GM23248 (cell line): Measurements from ENCODE around the gene TJP3. TPM values are rescaled to one million over a fixed set of nuclear protein-coding genes. Genes with fewer than 3 reads are reported as not detected.

Experiments used
- DNase-seq: peaks from one replicate; pipeline ENCODE4 v3.0.0-alpha.2; 2015
- H2AFZ ChIP-seq: fragments of 200-600 bp; sonication (generic); 2 replicates; pipeline ENCODE4 v1.6.1; 2016; ENCODE audit warnings: antibody characterized with exemption
- H3F3A ChIP-seq: fragments of 200-600 bp; sonication (generic); 2 replicates; pipeline ENCODE4 v1.6.1; 2016; ENCODE audit warnings: mild to moderate bottlenecking, antibody characterized with exemption, mixed run types; ENCODE audit not compliant: insufficient read depth
- H3K27ac ChIP-seq: fragments of 200-600 bp; sonication (generic); 2 replicates; pipeline ENCODE4 v1.5.1; 2016; ENCODE audit warnings: mild to moderate bottlenecking
- H3K27me3 ChIP-seq: fragments of 200-600 bp; sonication (generic); replicated peaks from 2 replicates; pipeline ENCODE4 v1.6.1; 2016; ENCODE audit warnings: mild to moderate bottlenecking; ENCODE audit not compliant: insufficient read depth
- H3K36me3 ChIP-seq: fragments of 200-600 bp; sonication (generic); 2 replicates; pipeline ENCODE4 v1.6.1; 2016; ENCODE audit warnings: low read depth, mild to moderate bottlenecking
- H3K4me1 ChIP-seq: fragments of 200-600 bp; sonication (generic); 2 replicates; pipeline ENCODE4 v1.6.1; 2016; ENCODE audit warnings: mild to moderate bottlenecking; ENCODE audit not compliant: insufficient read depth
- H3K4me2 ChIP-seq: fragments of 200-600 bp; sonication (generic); one replicate; pipeline ENCODE4 v1.6.1; 2016; ENCODE audit warnings: mild to moderate bottlenecking; ENCODE audit not compliant: unreplicated experiment
- H3K4me3 ChIP-seq: fragments of 200-600 bp; sonication (generic); 2 replicates; pipeline ENCODE4 v1.5.1; 2016; ENCODE audit warnings: mild to moderate bottlenecking
- H3K79me2 ChIP-seq: fragments of 200-600 bp; sonication (generic); 2 replicates; pipeline ENCODE4 v1.6.1; 2016; ENCODE audit warnings: mild to moderate bottlenecking; ENCODE audit not compliant: insufficient read depth
- H3K9ac ChIP-seq: fragments of 200-600 bp; sonication (generic); 2 replicates; pipeline ENCODE4 v1.6.1; 2016; ENCODE audit warnings: mild to moderate bottlenecking
- H3K9me2 ChIP-seq: fragments of 200-600 bp; sonication (generic); 2 replicates; pipeline ENCODE4 v1.6.1; 2016; ENCODE audit warnings: mixed run types, mild to moderate bottlenecking, moderate library complexity; ENCODE audit not compliant: insufficient read depth
- H3K9me3 ChIP-seq: fragments of 200-600 bp; sonication (generic); one replicate; pipeline ENCODE4 v1.6.1; 2017; ENCODE audit warnings: low read depth
- H4K20me1 ChIP-seq: fragments of 200-600 bp; sonication (generic); 2 replicates; pipeline ENCODE4 v1.6.0; 2016; ENCODE audit not compliant: insufficient read depth
- EZH2 ChIP-seq: fragments of 200-600 bp; sonication (generic); IDR thresholded peaks from 2 replicates; pipeline ENCODE4 v1.6.1; 2018; ENCODE audit warnings: antibody characterized with exemption, mild to moderate bottlenecking; ENCODE audit not compliant: insufficient read depth, poor library complexity, severe bottlenecking
- EZH2phosphoT487 ChIP-seq: fragments of 200-600 bp; sonication (generic); IDR thresholded peaks from 2 replicates; pipeline ENCODE4 v1.6.1; 2018; ENCODE audit warnings: antibody characterized with exemption, moderate library complexity, mild to moderate bottlenecking, low read depth; ENCODE audit not compliant: insufficient read depth
- WGBS, 2 experiments: methylation state at CpG; one replicate each; pipeline ENCODE4 v1.1.6; 2015 to 2017; ENCODE audit warnings: low lambda C conversion rate in 2 of 2, low coverage in 1 of 2; ENCODE audit errors: missing lambda C conversion rate in 2 of 2; 5-methylcytosine and 5-hydroxymethylcytosine counted together
- in situ Hi-C: fragments of 300-500 bp; cut with MboI; formaldehyde crosslinking; loops from 2 replicates; pipeline ENCODE4 v1.15.0; 2020
- polyA plus RNA-seq: library from polyadenylated mRNA; unstranded; fragments of >200 nt; fragmentation: Nextera tagmentation; extraction: Ambion mirVana; gene quantifications from 2 replicates; pipeline ENCODE4 v1.2.1, GENCODE V29; 2016
- total RNA-seq: library from RNA; depleted of rRNA; stranded (reverse); fragments of >200 nt; shearing (Covaris generic); gene quantifications from 2 replicates; pipeline ENCODE4 v1.2.3, GENCODE V29; 2014

TJP3 gene
- total and polyA plus RNA-seq, 2 experiments from 2014 or later = not detected

DNA sequence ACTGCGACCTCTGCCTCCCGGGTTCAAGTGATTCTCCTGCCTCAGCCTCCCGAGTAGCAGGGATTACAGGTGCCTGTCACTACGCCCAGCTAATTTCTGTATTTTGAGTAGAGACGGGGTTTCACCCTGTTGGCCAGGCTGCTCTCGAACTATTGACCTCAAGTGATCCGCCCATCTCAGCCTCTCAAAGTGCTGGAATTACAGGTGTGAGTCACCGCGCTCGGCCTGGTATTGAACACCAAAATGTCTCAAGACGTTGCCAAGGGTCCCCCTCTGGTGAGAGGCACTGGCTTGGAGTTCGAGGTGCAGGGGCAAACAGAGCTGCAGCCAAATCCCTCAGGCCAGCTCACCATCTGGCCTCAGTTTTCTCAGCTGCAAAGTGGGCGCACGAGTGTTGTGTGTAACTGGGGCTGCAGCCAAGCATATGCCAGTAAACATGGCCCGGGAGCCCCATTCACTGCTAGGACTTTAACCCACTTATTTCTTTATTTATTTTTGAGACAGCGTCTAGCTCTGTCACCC is 8.0 kb downstream of the TJP3 start:
- H3K9me3 ChIP-seq = no peaks in the 10 kb centered on the region
- H3K27ac ChIP-seq = no peak overlapping the region
- TF ChIP-seq EZH2phosphoT487 = no peak
- no peak for TF ChIP-seq EZH2
- in situ Hi-C loops = no loop called here
- no peaks in the 10 kb centered on the region for H3K9me2 ChIP-seq
- DNase-seq = no peak
- no peaks in the 10 kb centered on the region for H3K36me3 ChIP-seq
- WGBS, 2 experiments = 74 to 80% methylated on average over 16 of the region's 16 CpGs
- no peak overlapping the region for H3K4me2 ChIP-seq
- H3K9ac ChIP-seq = no peak overlapping the region
- no peaks in the 10 kb centered on the region for H3F3A ChIP-seq
- no peaks in the 10 kb centered on the region for H3K79me2 ChIP-seq
- no peak overlapping the region for H3K4me3 ChIP-seq
- H4K20me1 ChIP-seq = no peaks in the 10 kb centered on the region
- peaks cover 2% of the 10 kb centered on the region; the same call in 1 of the 2 replicates for H3K27me3 ChIP-seq
- no peak overlapping the region for H2AFZ ChIP-seq
- H3K4me1 ChIP-seq = no peaks in the 10 kb centered on the region

DNA sequence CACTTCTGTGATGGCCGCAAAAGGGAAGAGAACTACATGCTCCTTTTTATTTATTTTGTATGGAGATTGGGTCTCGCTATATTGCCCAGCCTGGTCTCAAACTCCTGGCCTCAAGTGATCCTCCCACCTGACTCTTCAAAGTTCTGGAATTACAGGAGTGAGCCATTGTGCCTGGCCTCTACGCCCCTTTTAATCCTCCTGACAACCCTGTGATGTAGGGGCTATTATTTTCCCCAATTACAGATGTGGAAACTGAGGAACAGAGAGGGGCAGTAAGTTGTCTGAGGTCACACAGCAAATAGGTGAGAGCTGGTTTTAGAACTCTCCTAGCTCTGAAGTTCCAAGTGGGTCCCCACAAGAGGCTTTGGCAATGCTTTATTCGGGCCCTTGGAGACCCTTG is 11.7 kb downstream of the TJP3 start:
- DNase-seq = no peak
- in situ Hi-C loops = no loop called here
- Histone ChIP-seq H3K27ac (no peak overlapping the region), H3K4me2 (no peak overlapping the region), H3K9me3 (no peaks in the 10 kb centered on the region), H3F3A (no peaks in the 10 kb centered on the region), H3K9ac (no peak overlapping the region), H3K4me1 (no peaks in the 10 kb centered on the region), H3K36me3 (no peaks in the 10 kb centered on the region), H3K9me2 (no peaks in the 10 kb centered on the region), H2AFZ (no peak overlapping the region), H4K20me1 (no peaks in the 10 kb centered on the region), H3K27me3 (peaks cover 19% of the 10 kb centered on the region), H3K4me3 (no peak overlapping the region), H3K79me2 (no peaks in the 10 kb centered on the region)
- WGBS, 2 experiments = 68 to 70% methylated on average over 4 of the region's 4 CpGs
- TF ChIP-seq EZH2phosphoT487 (no peak), EZH2 (no peak)

DNA sequence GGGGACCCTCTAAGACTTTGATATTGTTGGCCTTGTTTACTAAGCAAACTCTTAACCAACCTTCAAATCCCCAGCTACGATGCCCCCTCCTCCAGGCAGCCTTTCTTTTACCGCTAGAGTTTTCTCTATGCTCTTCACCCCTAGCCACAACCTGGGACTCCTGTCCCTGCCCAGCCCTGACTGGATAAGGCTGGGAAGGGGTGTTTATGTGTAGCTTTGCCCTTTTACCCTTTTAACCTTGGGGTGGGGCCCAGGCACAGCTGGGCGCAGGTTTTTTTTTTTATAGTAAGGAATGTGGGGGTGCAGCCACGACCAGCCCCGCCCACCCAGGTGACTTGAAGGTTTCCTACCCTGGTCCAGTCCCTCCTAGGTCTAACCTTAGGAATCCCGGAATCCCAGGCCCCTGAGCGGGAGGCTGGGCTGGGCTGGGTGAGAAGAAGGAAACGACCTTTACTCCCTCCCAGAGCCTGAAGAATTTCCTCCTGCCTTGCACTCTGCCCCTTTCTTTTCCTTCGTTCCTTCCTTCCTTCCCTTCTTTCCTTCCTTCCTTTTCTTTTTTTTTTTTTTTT is 12.2 kb downstream of the TJP3 start:
- Histone ChIP-seq H3F3A (no peaks in the 10 kb centered on the region), H3K79me2 (no peaks in the 10 kb centered on the region), H3K4me2 (no peak overlapping the region), H3K4me1 (no peaks in the 10 kb centered on the region), H3K9me2 (no peaks in the 10 kb centered on the region), H3K9ac (no peak overlapping the region), H2AFZ (no peak overlapping the region), H3K4me3 (no peak overlapping the region), H3K27me3 (peaks cover 19% of the 10 kb centered on the region), H4K20me1 (no peaks in the 10 kb centered on the region), H3K9me3 (no peaks in the 10 kb centered on the region), H3K36me3 (no peaks in the 10 kb centered on the region), H3K27ac (no peak overlapping the region)
- WGBS, 2 experiments = 15 to 19% methylated on average over 8 to 9 of the region's 9 CpGs
- DNase-seq = no peak
- in situ Hi-C loops = no loop called here
- TF ChIP-seq EZH2 (no peak), EZH2phosphoT487 (no peak)

DNA sequence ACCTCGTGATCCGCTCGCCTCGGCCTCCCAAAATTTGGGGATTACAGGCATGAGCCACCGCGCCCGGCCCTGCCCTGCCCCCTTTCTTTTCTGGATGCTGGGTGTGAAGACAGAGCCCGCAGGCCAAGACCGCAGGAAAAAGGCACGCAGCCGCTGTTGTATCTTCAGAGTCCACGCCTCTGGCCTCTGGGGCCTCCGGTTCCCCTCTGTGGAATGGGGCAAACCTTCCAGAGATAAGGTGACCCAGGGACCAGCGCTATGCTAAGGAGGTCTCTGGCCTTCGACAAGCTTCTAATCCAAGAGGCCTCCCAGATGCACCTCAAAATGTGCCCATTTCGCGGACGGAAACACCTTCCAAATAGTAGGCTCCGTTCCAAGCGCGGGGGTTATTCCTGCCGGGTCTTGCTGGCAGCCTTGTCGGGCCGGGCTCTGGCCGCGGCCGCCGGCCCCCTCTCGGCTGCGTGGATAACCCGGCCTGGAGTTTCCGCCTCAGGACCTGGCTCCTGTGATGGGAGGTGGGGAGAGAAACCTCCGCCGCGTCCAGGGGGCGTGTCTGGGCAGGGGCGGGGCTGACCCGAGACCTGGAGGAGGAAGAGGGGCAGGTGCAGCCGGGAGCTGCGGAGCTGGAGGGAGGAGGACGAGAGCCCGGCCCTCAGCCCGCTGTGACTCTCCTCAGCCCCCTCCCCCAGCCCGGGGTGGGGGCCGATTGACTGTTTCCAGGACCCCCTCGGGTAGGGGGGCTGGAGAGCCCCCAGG is 13.1 kb downstream of the TJP3 start:
- TF ChIP-seq EZH2phosphoT487 = no peak
- no peak for TF ChIP-seq EZH2
- no peaks in the 10 kb centered on the region for H3K4me1 ChIP-seq
- H3K27me3 ChIP-seq = peaks cover 19% of the 10 kb centered on the region
- H4K20me1 ChIP-seq = no peaks in the 10 kb centered on the region
- no peaks in the 10 kb centered on the region for H3K9me3 ChIP-seq
- no peaks in the 10 kb centered on the region for H3F3A ChIP-seq
- 18 to 23% methylated on average over 36 to 41 of the region's 46 CpGs for WGBS, 2 experiments
- DNase-seq = peak; percentile 87
- H3K27ac ChIP-seq = no peak overlapping the region
- H3K36me3 ChIP-seq = no peaks in the 10 kb centered on the region
- H3K9ac ChIP-seq = no peak overlapping the region
- in situ Hi-C loops = no loop called here
- H2AFZ ChIP-seq = no peak overlapping the region
- H3K79me2 ChIP-seq = no peaks in the 10 kb centered on the region
- H3K4me2 ChIP-seq = no peak overlapping the region
- H3K9me2 ChIP-seq = no peaks in the 10 kb centered on the region
- no peak overlapping the region for H3K4me3 ChIP-seq
